Sciatic nerve (tissue), 2 donors: ENCODE measurements around the gene SENP6. TPM values are rescaled to one million over a fixed set of nuclear protein-coding genes. Genes with fewer than 3 reads are reported as not detected.

Experiments used
- ATAC-seq: fragments of 200-7000 bp; cut with Tn5 transposase; one replicate; pipeline ENCODE4 v1.9.1; 2020; ENCODE audit warnings: mild to moderate bottlenecking, moderate library complexity
- DNase-seq: peaks from one replicate; pipeline ENCODE4 v3.0.0-alpha.2; 2020; ENCODE audit warnings: low spot score
- intact Hi-C: fragments of 100-400 bp; cut with DNase I; formaldehyde crosslinking; loops from one replicate; pipeline ENCODE4 v1.14.2; 2022
- total RNA-seq: library from RNA; stranded (reverse); fragmentation: NEBNext Ultra II Directional; extraction: Animal tissue kit (Norgen Biotek cat#: 25700); gene quantifications from one replicate; pipeline ENCODE4 v1.2.1, GENCODE V29; 2021
- donor health status: DM: no; HTN: no; CAD: no.
- donor health status: DM: no; HTN: no; CAD: no.

Gene SENP6
- total RNA-seq, 1 donor from 2014 or later, result 163 TPM

GRCh38 chr6:75603106-75603420 is 1.4 kb downstream of the SENP6 start:
- DNase-seq (no peak), ATAC-seq (no peak)
- intact Hi-C loops, result no loop called here

DNA sequence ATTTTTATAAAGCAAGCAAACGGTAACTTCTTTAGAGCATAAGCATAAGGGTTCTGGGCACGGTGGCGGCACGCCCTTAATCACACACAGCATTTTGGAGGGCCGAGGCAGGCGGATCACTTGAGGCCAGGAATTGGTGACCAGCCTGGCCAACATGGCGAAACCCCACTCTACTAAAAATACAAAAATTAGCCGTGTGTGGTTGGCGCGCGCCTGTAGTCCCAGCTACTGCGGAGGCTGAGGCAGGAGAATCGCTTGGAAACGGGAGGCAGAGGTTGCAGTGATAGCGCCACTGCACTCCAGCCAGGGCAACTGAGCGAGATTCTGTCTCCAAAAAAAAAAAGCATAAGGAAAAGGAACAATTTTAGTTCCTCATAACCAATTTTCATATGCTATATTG is 2.6 kb downstream of the SENP6 start:
- ATAC-seq (no peak), DNase-seq (no peak)
- intact Hi-C loops, result no loop called here

GRCh38 chr6:75605635-75606034 is 4.0 kb downstream of the SENP6 start:
- ATAC-seq (no peak), DNase-seq (no peak)
- intact Hi-C loops, result no loop called here

GRCh38 chr6:75608304-75608703 is 6.6 kb downstream of the SENP6 start:
- DNase-seq (no peak), ATAC-seq (no peak)
- intact Hi-C loops, result no loop called here

DNA sequence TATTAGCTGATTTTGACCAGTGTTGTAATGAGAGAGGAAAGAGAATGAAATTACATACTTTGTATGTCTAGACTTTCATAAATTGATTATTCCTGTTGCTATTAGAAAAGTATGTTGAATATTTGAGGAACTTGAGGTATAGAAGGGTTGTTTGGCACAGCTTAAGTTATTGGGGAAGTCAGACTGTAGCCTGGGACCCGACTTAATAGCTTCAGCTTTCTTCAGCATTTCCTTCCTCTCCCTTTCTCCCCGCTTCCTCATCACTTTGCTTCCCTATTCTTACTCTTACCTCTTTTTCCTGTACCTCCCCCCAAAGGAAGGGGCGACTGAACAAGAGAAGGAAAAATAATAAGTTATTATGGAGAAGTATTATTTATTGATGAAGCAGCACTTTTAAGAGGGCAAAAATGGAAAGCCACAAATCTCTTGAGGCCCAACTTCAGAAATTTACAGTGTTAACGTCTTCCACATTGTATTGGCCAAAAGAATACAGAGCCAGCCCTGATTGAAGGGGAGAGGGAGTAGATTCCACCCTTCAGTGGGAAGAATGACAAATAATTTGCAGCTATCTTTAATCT is 7.4 kb downstream of the SENP6 start:
- intact Hi-C loops, result no loop called here
- no peak for DNase-seq
- ATAC-seq, result peak; percentile 47

DNA sequence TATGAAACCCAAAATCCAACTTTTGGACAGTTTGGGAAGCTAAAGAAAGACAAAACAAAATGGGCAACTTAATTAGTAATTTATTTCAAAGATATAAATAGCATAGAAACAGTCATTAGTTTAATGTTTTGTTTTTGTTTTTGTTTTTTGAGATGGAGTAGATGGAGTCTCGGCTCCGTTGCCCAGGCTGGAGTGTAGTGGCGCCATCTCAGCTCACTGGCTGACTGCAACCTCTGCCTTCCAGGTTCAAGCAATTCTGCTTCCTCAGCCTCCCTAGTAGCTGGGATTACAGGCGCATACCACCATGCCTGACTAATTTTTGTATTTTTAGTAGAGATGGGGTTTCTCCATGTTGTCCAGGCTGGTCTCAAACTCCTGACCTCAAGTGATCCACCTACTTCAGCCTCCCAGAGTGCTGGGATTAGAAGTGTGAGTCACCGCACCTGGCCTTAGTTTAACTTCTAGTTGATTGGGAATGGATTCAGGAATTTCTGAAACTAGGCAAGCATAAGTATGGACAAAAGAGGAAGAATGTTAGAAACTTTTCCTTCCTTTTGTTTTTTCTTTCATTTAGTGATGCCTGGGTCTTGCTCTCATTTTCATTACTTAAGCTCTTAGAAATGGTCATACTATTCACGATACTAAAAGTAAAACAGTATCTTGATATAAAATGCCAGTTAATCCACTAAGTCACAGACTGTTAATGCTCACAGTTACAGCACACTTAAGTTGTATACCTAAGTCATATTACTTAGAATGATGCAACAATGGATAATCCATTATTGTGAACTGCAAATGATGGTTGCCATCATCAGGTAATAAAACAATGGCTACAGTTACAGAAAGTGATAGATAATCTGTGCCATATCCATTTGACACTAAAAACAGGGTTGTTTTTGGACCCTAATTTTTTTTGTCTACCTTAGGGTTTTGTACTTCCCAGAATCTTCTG is 8.2 kb downstream of the SENP6 start:
- ATAC-seq (no peak), DNase-seq (no peak)
- intact Hi-C loops, result no loop called here

DNA sequence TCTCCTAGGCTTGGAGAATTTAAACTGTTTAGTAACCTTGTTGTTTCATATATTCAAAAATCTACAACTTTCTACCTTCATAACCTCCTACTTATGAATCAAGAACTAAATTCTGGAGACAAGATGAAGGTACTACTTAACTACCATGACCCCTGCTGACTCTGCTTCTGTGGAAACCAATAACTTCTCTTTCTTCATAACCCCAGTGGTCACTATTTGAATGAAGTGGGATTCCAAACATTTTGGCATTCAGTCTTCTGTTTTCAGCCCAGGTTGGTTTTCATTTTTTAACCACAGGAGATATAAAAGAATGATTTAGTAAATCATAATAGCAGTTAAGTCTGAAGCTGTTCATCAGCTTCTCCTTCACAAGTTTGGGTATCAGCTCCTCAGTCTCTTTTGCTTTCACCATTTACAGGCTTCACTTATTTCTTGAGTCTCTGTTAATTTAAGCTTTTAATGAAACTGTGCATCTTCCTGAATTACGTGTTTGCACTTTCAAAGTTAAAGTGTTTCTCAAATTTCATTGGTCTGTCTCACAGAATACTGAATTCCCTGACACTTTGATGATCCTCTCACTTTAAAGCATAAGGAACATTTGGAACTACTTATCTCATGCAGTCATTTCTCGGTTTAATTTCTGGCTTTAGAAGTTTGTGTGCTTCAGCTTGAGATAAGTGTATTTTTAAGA is 9.5 kb downstream of the SENP6 start:
- ATAC-seq (no peak), DNase-seq (no peak)
- intact Hi-C loops, result no loop called here

GRCh38 chr6:75611702-75612375 is 10.2 kb downstream of the SENP6 start:
- intact Hi-C loops, result no loop called here
- DNase-seq (no peak), ATAC-seq (no peak)

GRCh38 chr6:75612434-75612833 is 10.8 kb downstream of the SENP6 start:
- no peak for DNase-seq
- no peak for ATAC-seq
- intact Hi-C loops, result no loop called here

DNA sequence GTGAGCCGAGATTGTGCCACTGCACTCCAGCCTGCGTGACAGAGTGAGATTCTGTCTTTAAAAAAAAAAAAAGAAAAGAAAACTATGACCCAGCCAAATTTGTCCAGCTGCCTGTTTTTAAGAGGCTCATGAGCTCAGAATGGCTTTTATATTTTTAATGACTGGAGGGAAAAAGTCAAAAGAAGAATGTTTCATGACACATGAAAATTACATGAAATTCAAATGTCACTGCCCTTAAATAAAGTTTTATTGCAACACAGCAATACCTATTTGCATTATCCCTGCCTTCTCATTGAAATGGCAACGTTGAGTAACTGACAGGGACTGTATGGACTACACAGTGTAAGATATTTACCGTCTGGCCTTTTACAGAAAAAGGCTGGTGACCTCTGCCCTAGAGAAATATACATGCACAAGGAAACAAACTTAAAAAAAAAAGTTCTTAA is 11.4 kb downstream of the SENP6 start:
- DNase-seq (no peak), ATAC-seq (peak; percentile 47)

GRCh38 chr6:75618437-75618836 is 16.8 kb downstream of the SENP6 start:
- ATAC-seq, result no peak
- intact Hi-C loops, result no loop called here
- DNase-seq, result no peak

More for the DNA sequence above, 11.4 kb downstream of the SENP6 start:
- intact Hi-C loops, result no loop called here

DNA sequence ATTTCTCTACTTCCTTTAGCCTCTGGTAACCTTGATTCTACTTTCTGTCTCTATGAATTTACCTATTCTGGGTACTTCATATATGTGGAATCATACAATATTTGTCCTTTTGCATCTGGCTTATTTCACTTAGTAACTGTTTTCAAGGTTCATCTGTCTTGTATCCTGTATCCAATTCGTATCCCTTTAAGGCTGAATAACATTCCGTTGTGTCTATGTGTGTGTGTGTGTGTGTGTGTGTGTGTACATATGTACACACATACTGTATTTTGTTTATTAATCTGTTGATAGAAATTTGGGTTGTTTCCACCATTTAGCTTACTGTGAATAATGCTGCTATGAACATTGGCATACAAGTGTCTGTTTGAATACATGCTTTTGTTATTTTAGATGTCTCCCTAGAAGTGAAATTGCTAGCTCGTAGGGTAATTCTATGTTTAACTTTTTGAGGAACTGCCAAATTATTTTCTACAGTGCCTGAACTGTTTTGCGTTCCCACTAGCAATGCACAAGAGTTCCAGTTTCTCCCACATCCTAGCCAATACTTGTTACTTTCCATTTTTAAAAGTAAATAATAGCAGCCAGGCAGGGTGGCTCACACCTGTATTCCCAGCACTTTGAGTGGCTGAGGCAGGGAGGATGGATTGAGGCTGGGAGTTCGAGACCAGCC is 17.7 kb downstream of the SENP6 start:
- ATAC-seq, result no peak

DNA sequence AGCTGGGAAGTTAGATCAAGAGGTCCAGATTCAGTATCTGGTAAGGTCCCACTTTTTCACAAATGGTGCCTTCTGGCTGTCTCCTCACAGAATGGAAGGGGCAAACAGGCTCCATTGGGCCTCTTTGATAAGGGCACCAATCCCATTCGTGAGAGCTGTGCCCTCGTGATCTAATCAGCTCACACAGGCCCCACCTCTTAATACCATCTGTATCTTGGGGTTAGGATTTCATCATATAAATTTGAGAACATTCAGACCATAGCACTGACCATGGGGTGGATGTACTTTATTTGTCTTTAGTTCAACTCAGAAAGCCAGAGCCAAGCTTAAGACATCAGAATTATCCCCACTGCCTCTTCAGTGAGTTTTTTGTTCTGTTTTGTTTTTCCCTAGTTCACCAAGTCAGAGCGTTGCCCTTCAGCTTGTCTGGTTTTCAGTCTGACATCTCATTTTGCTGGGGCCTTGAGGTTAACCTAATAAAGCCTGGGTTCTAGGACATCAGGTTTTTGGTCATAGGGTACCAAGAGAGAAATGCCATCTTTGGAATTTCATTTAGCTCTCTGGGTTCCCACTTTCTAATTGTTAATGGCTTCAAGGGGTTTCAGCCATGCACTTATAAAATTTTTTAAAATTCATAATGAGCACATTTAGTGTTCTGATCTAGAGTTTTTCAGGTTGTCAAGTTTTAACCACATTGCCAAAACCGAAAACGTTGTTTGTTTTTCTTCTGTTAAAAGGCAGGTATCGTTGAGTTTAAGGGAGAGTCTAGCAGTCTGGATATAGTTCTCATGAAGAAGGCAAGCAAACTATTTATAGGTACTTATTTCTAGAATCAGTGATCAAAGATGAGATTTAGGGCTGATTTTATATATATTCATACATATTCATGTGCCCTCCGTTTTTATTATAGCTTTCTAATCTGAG is 19.0 kb downstream of the SENP6 start:
- intact Hi-C loops, result no loop called here
- ATAC-seq (peak; percentile 60), DNase-seq (no peak)

More for the DNA sequence above, 17.7 kb downstream of the SENP6 start:
- DNase-seq, result no peak
- intact Hi-C loops, result no loop called here

DNA sequence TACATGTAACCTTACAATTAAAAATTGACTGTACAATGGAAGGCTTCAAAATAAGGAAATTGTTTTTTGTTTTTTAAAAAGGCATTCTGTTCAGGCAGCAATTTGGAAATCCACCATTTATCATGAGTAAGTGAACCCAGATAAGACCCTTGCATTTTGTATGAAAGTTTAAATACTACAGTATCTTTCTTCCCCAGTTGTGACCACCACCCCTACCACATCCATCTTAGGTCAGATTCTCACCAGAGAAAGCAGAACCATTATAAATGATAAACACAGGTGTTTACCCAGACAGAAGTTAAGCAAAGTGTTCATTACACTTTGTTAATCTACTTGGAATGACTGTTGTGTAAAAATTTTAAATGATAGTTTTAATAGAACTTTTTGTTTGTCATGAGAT is 20.2 kb downstream of the SENP6 start:
- ATAC-seq (no peak), DNase-seq (no peak)
- intact Hi-C loops, result no loop called here

GRCh38 chr6:75623491-75623890 is 21.8 kb downstream of the SENP6 start:
- no peak for DNase-seq
- no peak for ATAC-seq
- intact Hi-C loops, result no loop called here

DNA sequence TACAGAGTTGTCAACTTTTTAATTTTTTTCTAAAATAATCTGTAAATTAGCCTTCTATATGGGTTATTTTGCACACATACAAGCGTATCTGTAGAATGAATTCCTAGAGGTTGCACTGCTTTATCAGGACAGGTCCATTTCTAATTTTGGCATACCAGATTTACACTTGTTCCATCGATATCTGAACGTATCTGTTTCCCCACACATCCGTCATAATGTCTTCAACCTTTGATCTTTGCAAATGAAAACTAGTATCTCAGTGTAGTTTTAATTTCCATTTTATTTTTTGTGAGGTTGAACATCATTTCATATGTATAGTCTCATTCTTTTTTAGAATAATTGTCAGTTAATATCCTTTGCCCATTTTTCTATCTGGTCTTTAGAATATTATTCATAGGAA is 22.7 kb downstream of the SENP6 start:
- ATAC-seq (no peak), DNase-seq (no peak)
- intact Hi-C loops, result no loop called here

DNA sequence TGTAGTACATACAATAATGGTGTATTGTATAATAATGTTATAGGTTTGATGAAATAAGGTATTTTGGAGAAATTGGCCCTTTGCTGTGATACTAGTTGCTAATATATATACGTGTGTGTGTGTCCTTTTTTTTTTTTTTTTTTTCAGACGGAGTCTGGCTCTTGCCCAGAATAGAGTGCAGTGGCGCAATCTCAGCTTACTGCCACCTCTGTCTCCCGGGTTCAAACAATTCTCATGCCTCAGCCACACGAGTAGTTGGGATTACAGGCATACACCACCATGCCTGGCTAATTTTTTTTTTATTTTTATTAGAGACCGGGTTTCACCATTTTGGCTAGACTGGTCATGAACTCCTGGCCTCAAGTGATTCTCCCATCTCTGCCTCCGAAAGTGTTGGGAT is 23.3 kb downstream of the SENP6 start:
- intact Hi-C loops, result no loop called here
- ATAC-seq (no peak), DNase-seq (no peak)

GRCh38 chr6:75626561-75626960 is 24.9 kb downstream of the SENP6 start:
- intact Hi-C loops, result no loop called here
- ATAC-seq, result no peak
- no peak for DNase-seq
